HG02852 (cell line): ENCODE data around the gene GEMIN7.

Source experiments
- ATAC-seq: cut with Tn5 transposase; IDR thresholded peaks from one replicate; pipeline ENCODE4 v1.9.1; 2021; ENCODE audit warnings: mild to moderate bottlenecking, moderate library complexity; ENCODE audit not compliant: unreplicated experiment

Gene GEMIN7

GRCh38 chr19:45059258-45059965 is 19.6 kb upstream of the GEMIN7 start:
- ATAC-seq: no peak

DNA sequence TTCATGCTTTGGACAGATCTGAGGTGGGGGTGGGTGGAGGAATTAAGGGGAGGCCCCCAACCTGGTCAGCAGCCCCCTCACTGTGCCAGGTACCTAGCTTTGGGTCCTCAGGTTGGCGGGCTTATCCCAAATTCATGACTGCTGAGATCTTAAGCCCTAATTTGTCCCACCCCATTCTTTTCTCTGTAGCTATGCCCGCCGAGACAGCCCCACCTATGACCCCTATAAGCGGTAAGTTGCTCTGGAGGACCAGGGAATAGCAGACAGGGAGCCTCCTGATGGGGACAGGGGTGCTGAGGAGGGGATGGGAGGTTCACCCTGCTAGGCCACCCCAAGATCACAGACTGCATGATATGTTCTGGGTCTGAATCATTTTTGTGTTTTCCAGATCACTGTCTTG is 17.1 kb upstream of the GEMIN7 start:
- ATAC-seq: no peak

DNA sequence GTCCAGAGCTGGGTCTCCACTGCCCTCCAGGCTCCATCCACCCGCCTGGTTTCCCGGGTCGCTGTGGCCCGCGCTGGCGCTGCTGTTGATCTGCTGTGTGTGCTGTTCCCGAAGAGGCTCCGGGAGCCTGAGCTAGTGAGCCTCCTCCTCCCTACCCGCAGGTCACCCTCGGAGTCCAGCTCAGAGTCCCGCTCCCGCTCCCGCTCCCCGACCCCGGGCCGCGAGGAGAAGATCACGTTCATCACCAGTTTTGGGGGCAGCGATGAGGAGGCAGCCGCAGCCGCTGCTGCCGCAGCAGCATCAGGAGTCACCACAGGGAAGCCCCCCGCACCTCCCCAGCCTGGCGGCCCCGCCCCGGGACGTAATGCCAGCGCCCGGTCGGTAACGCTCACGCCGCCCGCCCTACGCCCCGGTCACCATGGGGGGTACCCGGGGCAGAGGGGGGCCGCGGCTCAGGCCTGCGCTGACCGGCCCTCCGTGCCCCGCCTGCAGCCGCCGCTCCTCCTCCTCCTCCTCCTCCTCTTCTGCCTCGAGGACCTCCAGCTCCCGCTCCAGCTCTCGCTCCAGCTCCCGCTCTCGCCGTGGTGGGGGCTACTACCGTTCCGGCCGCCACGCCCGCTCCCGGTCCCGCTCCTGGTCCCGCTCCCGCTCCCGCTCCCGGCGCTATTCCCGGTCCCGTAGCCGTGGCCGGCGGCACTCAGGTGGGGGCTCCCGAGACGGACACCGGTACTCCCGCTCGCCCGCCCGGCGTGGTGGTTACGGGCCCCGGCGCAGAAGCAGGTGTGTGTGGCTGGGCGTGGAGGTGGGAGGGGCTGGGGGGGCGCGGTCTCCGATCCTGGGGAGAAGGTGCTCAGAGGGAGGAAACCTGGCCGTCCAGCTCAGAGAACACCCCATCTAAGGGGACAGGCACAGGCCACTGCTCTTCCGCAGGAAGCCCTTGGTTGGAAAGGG is 14.9 kb upstream of the GEMIN7 start:
- no peak for ATAC-seq

DNA sequence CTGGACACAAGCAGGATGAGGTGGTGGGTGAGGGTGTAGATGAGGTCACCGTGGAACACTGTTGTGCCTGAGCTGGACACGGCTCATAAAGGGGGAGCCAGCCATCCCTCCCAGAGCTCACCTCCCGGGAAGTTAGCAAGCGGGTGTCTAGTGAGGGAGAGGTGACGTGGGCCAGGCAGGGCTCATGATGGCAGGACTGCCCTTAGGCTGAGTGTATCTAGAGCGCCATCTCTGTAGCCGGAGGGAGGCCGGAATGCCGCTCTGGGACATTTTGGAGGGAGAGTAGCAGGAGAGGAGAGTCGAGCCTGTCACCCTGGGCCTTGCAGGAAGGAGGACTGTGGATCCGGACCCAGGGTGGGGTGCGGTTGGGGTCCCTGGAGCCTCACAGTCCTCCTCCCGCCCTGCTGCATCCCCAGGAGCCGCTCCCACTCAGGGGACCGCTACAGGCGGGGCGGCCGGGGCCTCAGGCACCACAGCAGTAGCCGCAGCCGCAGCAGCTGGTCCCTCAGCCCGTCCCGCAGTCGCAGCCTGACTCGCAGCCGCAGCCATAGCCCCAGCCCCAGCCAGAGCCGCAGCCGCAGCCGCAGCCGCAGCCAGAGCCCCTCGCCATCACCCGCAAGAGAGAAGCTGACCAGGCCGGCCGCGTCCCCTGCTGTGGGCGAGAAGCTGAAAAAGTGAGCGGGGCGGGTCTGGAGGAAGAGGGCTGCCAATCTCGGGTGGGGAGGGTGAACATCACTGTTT is 12.0 kb upstream of the GEMIN7 start:
- ATAC-seq: no peak

DNA sequence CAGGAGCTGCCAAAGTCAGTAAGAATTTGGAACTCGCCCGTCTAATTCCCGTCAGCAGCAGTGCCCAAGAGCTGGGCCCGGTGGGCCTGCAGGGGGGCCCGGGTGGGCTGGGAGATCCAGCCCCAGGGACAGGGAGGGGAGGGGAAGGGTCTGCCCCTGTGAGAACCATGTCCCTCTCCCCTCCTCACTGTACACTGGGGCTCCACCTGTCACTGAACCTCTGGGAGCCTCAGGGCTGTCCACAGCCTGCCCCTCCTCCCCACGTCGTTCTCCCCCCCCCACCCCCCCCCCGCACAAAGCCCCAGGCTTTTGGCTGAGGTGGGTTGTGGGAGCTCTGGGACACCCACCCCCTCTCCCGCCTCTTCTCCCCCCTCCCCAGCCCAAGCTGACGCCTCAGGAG is 11.0 kb upstream of the GEMIN7 start:
- no peak for ATAC-seq

DNA sequence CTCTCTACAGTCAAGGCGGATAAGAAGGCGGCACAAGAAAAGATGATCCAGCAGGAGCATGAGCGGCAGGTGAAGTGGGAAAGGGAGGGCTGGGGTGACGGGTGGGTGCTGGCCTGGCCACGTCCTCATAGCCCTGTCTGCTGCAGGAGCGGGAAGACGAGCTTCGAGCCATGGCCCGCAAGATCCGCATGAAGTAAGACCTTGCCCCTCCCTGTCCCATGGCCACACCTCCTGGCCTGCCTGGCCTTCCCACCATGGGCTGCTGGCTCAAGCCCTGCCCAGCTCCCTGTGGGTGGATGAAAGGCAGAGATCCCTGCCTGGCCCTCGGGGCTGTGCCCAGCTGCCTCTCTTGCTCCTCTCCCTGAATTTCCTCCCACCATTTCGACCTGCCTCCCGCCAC is 10.0 kb upstream of the GEMIN7 start:
- no peak for ATAC-seq

- ATAC-seq: no peak
Measured at GRCh38 chr19:45070214-45070613, 8.8 kb upstream of the GEMIN7 start.

GRCh38 chr19:45070861-45071544 is 8.1 kb upstream of the GEMIN7 start:
- ATAC-seq: no peak

GRCh38 chr19:45071545-45071938 is 7.5 kb upstream of the GEMIN7 start:
- no peak for ATAC-seq

DNA sequence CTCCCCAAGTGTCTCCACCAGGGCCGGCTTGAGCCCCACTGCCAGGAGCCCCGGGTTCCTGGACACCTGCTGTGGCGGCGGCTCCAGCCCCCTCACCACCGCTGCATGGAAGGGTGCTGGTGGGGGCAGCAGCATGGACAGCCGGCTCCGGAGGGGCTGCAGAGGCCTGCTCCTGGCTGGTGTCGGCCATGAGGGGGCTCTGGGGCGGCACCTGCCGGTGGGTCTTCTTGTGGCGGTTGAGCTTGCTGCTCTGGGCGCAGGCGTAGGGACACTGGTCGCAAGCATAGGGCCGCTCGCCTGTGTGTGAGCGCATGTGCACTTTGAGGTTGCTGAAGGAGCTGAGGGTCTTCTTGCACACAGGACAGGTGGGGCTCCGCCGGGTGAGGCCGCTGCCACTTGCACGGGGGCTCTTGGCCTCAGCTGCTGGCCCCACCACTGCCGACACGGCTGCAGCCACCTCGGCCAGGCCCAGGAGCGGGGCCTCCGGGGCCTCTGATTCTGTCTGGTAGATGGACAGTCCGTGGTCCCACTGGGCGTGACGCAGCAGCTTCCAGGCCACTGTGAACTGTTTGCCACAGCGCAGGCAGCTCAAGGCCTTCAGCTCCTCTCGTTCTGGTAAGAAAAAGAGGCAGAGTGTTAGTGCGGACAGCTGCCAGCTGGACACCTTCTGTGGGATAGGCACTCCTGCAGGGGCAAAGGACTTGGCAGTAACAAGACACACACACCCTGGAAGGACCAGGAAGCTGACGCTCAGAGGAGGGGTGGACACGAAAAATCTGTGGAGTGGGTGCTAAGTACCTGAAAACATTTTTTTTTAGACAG is 6.9 kb upstream of the GEMIN7 start:
- ATAC-seq: no peak

DNA sequence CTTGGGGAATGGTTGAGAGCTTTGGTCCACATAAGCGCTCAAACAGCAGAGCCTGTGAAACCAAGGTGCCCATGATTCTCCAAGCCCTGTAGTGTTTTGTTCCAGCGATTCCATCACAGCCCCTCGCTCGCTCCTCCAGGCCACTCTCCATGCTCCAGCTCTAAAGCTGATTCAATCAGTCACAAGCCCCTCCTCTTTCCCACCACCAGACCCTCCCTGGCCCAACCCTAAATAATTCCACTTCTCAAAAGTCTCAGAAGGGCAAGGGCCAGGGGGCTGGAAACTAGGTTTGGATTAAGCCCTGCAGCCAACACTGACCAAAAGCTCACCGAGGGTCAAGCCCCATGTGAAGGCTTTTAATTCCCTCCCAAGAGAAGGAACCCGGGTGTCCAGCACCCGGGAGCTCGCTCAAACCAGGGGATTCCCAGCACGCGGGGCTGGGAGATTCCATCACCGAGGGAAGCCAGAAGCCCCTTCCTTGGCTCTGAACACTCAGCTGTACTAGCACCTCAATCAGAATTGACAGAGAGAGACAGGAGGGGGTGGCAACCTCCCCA is 4.2 kb upstream of the GEMIN7 start:
- ATAC-seq: no peak

GRCh38 chr19:45075301-45076028 is 3.6 kb upstream of the GEMIN7 start:
- ATAC-seq: peak; percentile 57

DNA sequence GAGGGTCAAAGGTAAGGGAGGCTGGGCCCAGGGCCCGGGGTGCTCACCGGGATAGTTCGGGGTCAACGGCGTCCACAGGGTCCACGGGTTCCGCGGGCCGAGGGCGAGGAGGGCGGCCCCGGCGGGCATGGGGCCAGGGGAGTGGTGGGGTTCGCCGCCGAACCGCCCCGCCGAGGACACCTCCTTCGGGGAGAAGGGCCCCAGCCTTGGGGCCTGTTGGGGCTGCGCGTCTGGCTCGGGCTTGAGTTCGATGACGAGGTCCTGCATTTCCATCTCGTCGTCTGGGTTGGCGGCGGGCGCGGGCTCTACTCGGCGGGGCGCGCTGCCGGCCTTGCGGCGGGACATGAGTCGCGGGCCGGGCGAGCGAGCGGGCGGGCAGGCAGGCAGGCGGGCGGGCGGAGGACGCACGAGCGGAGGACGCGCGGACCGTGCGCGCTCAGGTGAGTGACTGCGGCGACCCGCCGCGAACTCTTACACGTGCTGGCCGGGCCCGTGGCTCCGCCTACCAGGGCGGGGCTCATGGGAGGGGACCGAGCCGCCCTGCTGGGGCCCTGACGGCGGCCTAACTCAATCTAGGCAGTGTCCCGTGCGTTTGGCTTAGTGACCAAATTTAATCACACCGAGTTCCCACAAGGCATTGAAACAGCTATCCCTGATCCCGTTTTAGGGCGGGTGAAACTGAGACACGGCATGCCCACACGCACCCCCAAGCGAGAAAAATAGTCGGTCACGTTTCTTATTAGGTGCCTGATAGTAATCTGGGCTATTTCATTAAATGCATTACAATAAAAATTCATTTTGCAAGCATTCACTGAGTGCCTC is 2.8 kb upstream of the GEMIN7 start, which contains the start of gene ZNF296:
ZNF296 (minus strand) TSS at position 450 of the 822 bp plus-strand sequence; CDS start at position 345, 105 bp downstream.
- ATAC-seq: peak; percentile 44

GRCh38 chr19:45076851-45077730 is 2.0 kb upstream of the GEMIN7 start:
- ATAC-seq: no peak

DNA sequence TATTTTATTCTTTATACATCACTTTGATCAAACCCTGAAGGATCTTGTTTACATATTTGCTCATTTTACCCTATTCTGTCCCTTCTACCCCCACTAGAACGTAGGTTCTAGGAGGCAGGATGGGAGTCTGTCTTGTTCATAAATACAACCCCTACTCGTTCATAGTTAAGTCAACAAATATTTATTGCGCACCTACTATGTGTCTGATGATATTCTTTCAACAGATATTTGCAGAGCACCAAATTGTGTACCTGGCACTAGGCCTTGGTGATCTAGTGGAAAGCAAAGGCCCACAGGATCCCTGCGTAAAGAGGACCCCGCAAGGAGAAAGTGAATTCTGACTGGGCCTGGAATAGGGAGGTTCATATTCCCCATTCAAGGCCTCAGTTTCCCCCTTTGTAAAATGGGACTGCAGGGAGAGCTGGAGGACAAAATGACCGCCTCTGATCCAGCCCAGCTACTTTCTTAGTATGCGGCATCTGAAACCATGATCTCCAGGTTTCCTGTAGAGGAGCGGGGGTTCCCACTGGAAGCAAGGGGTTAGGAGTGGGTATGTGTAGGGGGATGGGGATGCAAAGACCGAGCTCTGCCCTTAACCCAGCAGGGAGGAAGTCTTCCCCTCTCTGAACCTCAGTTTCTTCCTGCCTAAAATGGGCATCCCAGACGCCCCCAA is 534 bp upstream of the GEMIN7 start:
- ATAC-seq: no peak

GRCh38 chr19:45079911-45080370 is 881 bp downstream of the GEMIN7 start:
- no peak for ATAC-seq
